ENCODE measurements around the gene URI1. TPM values are rescaled to one million over a fixed set of nuclear protein-coding genes. Genes with fewer than 3 reads are reported as not detected.

URI1 gene
- total and polyA plus RNA-seq, 7 donors, result 20.8 to 69.2 (median 54.6) TPM

GRCh38 chr19:29953352-29954247, 11.6 kb downstream of the URI1 start:
- peaks cover 0 to 5% (median 0%) of the 10 kb centered on the region in 4 donors for H3K4me1 ChIP-seq
- WGBS, 2 donors, result 97 to 99% methylated on average over 2 of the region's 2 CpGs
- no peak overlapping the region for H3K4me3 ChIP-seq
- TF ChIP-seq EP300 (IDR thresholded peaks at IDR 0.05) (no peak), CTCF (IDR thresholded peaks at IDR 0.05) (no peak), POLR2A (IDR thresholded peaks at IDR 0.05) (no peak), POLR2AphosphoS5 (IDR thresholded peaks at IDR 0.05) (no peak)
- H3K27me3 ChIP-seq, result no peaks in the 10 kb centered on the region
- peaks cover 0 to 3% (median 0%) of the 10 kb centered on the region in 4 donors for H3K9me3 ChIP-seq
- no peak for DNase-seq
- no peak overlapping the region for H3K27ac ChIP-seq
- H3K36me3 ChIP-seq, result no peaks in the 10 kb centered on the region
- intact Hi-C loops (cut with DNase I), result no loop called here

- H3K9me3 ChIP-seq, result peaks cover 0 to 3% (median 0%) of the 10 kb centered on the region in 4 donors
- TF ChIP-seq CTCF (IDR thresholded peaks at IDR 0.05) (no peak), EP300 (IDR thresholded peaks at IDR 0.05) (no peak), POLR2A (IDR thresholded peaks at IDR 0.05) (no peak), POLR2AphosphoS5 (IDR thresholded peaks at IDR 0.05) (no peak)
- no peak overlapping the region for H3K27ac ChIP-seq
- DNase-seq, result no peak
- intact Hi-C loops (cut with DNase I), result no loop called here
- no peaks in the 10 kb centered on the region for H3K27me3 ChIP-seq
- peaks cover 0 to 6% (median 1%) of the 10 kb centered on the region in 4 donors for H3K4me1 ChIP-seq
- no peaks in the 10 kb centered on the region for H3K36me3 ChIP-seq
- no peak overlapping the region for H3K4me3 ChIP-seq
- 87 to 89% methylated on average over 6 of the region's 6 CpGs for WGBS, 2 donors
Observed at GRCh38 chr19:29956855-29957254, 14.8 kb downstream of the URI1 start.

- intact Hi-C loops (cut with DNase I), result no loop called here
- 74 to 88% methylated on average over 3 of the region's 3 CpGs for WGBS, 2 donors
- no peak overlapping the region for H3K4me3 ChIP-seq
- TF ChIP-seq POLR2AphosphoS5 (IDR thresholded peaks at IDR 0.05), result no peak
- no peak for TF ChIP-seq EP300 (IDR thresholded peaks at IDR 0.05)
- no peak for TF ChIP-seq CTCF (IDR thresholded peaks at IDR 0.05)
- no peak for TF ChIP-seq POLR2A (IDR thresholded peaks at IDR 0.05)
- DNase-seq, result no peak
- H3K27ac ChIP-seq, result no peak overlapping the region
- H3K9me3 ChIP-seq, result peaks cover 0 to 3% (median 0%) of the 10 kb centered on the region in 4 donors
- no peaks in the 10 kb centered on the region for H3K27me3 ChIP-seq
- H3K4me1 ChIP-seq, result peaks cover 0 to 31% (median 14%) of the 10 kb centered on the region in 4 donors
- H3K36me3 ChIP-seq, result no peaks in the 10 kb centered on the region
Observed at GRCh38 chr19:29961311-29961710, 19.3 kb downstream of the URI1 start.

- no peak for TF ChIP-seq POLR2AphosphoS5 (IDR thresholded peaks at IDR 0.05)
- no peak for TF ChIP-seq CTCF (IDR thresholded peaks at IDR 0.05)
- TF ChIP-seq POLR2A (IDR thresholded peaks at IDR 0.05), result no peak
- TF ChIP-seq EP300 (IDR thresholded peaks at IDR 0.05), result no peak
- no peak for DNase-seq
- Histone ChIP-seq H3K27ac (no peak overlapping the region), H3K4me1 (peaks cover 0 to 46% (median 22%) of the 10 kb centered on the region in 4 donors), H3K36me3 (no peaks in the 10 kb centered on the region), H3K9me3 (no peaks in the 10 kb centered on the region), H3K27me3 (no peaks in the 10 kb centered on the region), H3K4me3 (no peak overlapping the region)
- intact Hi-C loops (cut with DNase I), result no loop called here
- WGBS, 2 donors, result 93 to 95% methylated on average over 2 of the region's 2 CpGs
Observed at GRCh38 chr19:29962793-29963192, 20.8 kb downstream of the URI1 start.

Measured in sigmoid colon (tissue), 7 donors.